Stimulated activated CD8-positive, alpha-beta memory T cell treated with anti-CD3 and anti-CD28 coated beads, Interleukin-12 subunit alpha, Interleukin-12 subunit beta, amount 100 ng/mL, for 24 hours (primary cell): ENCODE results near the gene ANKHD1.

Experiments
- DNase-seq: peaks from one replicate; pipeline ENCODE4 v3.0.0-alpha.2; 2020; ENCODE audit errors: extremely low read depth

ANKHD1 gene, protein sequence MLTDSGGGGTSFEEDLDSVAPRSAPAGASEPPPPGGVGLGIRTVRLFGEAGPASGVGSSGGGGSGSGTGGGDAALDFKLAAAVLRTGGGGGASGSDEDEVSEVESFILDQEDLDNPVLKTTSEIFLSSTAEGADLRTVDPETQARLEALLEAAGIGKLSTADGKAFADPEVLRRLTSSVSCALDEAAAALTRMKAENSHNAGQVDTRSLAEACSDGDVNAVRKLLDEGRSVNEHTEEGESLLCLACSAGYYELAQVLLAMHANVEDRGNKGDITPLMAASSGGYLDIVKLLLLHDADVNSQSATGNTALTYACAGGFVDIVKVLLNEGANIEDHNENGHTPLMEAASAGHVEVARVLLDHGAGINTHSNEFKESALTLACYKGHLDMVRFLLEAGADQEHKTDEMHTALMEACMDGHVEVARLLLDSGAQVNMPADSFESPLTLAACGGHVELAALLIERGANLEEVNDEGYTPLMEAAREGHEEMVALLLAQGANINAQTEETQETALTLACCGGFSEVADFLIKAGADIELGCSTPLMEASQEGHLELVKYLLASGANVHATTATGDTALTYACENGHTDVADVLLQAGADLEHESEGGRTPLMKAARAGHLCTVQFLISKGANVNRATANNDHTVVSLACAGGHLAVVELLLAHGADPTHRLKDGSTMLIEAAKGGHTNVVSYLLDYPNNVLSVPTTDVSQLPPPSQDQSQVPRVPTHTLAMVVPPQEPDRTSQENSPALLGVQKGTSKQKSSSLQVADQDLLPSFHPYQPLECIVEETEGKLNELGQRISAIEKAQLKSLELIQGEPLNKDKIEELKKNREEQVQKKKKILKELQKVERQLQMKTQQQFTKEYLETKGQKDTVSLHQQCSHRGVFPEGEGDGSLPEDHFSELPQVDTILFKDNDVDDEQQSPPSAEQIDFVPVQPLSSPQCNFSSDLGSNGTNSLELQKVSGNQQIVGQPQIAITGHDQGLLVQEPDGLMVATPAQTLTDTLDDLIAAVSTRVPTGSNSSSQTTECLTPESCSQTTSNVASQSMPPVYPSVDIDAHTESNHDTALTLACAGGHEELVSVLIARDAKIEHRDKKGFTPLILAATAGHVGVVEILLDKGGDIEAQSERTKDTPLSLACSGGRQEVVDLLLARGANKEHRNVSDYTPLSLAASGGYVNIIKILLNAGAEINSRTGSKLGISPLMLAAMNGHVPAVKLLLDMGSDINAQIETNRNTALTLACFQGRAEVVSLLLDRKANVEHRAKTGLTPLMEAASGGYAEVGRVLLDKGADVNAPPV (N-terminal part only)

DNA sequence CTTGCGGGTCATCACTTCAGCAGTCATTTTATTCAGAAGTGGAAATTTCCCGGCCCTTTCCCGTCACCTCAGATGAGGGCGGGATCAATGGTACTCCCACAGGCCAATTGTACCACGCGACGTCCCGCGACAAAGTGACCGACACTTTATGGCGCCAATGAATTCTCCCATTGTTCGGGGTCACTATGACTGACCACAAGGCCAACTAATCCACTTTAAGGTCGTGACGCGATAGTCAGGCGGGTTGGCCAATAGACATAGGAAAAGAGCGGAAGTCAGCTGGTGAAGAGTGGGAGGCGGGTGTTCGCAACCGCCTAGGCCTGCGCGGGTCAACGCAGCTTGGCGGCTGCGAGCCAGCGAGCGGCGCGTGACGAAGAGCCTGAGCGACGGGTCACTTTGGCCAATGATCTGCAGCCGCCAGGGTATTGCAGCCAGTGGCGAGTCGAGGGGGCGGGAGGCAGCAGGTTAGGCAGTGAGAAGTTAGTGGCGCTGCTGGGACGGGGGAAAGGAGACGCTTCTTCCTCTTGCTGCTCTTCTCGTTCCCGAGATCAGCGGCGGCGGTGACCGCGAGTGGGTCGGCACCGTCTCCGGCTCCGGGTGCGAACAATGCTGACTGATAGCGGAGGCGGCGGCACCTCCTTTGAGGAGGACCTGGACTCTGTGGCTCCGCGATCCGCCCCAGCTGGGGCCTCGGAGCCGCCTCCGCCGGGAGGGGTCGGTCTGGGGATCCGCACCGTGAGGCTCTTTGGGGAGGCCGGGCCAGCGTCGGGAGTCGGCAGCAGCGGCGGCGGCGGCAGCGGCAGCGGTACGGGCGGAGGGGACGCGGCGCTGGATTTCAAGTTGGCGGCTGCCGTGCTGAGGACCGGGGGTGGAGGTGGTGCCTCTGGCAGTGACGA is at the start of gene ANKHD1:
ANKHD1 (plus strand) TSS at position 472 of the 896 bp plus-strand sequence; CDS start at position 607, 135 bp downstream.
- DNase-seq, result peak; percentile 89

DNA sequence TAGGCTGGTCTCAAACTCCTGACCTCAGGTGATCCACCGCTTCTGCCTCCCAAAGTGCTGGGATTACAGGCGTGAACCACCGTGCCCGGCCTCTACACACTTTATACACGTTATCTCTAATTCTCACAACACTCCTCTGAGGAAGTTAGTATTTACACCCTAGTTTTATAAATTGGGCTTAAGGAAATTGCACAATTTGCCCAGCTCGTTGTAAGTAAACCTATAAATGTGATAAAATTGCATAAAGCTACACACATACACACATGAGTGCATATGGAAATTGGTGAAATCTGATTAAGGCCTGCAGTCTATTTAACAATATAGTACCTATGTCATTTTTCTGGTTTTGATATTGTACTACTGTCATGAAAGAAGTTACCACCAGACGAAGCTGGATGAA is 46.1 kb upstream of the ANKHD1 start:
- DNase-seq, result no peak

DNA sequence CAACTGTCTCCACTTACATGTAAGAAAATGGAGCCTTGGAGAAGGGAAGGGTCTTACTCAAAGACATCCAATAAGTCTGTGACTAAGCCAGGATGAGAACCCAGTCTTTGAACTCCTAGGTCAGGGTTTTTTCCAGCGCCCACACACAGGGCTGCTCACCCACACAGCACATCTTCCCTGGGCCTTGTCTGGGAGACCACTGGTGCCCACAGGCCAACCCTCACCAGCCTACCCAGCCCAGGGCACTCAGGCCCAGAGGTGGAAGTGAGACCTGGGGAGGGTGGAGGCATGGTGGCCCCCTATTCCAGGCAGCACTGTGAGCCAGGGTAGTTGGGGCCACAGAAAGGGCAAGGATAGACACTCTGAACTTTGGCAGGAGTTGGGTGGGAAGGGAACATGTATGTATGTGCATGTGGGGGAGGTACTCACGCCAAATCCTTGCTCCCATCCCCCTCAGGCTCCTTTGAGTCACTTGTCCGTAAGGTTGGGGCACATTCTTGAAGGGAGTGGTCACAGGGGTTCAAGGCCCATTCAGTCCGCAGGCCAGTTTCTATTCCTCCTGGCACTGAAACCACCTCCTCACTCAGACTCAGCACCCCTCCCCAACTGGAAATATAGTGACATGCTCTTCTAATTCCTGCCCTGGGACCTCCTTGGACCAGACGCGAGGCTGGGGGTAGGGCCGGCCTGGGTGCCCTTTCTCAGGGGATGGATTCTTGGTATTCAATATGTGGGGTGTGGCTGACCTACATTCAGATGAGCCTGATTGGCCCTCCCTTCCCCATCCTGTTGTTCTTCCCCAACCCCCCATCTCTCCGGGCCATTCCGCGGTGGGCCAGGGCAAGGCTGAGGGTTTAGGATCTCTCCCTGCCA is 44.5 kb upstream of the ANKHD1 start:
- DNase-seq, result no peak

DNA sequence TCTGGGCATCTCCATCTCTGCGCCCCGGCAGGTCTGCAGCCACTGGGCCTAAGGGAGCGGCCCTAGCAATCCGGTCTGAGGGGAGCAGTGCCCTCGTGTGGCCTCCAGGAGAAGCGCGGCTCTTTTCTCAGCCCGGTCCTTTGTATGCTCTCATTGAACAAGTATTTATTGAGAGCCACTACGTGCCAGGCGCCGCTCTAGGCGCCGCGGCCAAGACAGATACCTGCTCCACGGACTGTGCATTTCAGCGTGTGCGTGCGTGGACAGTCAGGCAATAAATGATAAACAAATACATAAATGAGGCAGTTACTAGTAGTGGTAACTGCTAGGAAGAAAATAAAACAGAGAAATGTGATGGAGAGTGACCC is 43.9 kb upstream of the ANKHD1 start:
- no peak for DNase-seq

DNA sequence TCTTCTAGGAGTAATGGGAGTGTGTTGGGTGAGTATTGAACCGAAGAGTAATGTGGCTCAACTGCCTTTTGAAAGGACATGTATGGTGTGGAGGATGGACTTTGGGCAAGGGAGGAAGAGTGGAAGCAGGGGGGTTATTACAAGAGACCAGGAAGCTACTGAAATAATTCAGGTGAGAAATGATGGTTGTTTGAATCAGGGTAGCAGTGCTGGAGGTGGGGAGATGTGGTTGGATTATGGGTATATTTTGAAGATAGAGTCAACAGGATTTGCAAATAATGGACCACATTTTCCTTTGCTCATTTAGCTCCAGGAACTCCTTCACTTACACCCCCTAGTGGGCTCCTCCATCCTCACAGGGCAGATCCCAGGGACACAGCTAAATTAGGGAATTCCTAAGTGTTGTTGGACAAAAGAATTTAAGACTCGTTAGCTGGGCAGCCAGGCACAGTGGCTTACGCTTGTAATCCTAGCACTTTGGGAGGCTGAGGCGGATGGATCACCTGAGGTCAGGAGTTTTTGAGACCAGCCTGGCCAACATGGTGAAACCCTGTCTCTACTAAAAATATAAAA is 42.8 kb upstream of the ANKHD1 start:
- DNase-seq, result no peak

DNA sequence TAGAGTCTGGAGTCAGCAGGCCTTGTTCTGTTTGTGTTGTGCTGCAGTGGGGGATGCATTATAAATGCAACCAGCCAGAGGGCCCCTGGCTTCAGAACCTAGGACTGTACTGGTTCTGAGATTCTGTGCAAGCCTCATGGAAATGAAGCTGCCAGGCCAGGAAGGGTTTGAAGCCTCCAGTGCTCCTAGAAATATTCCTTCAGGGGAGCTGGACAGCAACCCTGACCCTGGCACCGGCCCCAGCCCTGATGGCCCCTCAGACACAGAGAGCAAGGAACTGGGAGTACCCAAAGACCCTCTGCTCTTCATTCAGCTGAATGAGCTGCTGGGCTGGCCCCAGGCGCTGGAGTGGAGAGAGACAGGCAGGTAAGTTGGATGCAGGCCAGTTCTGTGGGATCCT is 41.5 kb upstream of the ANKHD1 start, which contains the start of gene SLC4A9:
SLC4A9 (plus strand) TSS at position 94 of the 400 bp plus-strand sequence; CDS start at position 137, 43 bp downstream.
- DNase-seq, result no peak

DNA sequence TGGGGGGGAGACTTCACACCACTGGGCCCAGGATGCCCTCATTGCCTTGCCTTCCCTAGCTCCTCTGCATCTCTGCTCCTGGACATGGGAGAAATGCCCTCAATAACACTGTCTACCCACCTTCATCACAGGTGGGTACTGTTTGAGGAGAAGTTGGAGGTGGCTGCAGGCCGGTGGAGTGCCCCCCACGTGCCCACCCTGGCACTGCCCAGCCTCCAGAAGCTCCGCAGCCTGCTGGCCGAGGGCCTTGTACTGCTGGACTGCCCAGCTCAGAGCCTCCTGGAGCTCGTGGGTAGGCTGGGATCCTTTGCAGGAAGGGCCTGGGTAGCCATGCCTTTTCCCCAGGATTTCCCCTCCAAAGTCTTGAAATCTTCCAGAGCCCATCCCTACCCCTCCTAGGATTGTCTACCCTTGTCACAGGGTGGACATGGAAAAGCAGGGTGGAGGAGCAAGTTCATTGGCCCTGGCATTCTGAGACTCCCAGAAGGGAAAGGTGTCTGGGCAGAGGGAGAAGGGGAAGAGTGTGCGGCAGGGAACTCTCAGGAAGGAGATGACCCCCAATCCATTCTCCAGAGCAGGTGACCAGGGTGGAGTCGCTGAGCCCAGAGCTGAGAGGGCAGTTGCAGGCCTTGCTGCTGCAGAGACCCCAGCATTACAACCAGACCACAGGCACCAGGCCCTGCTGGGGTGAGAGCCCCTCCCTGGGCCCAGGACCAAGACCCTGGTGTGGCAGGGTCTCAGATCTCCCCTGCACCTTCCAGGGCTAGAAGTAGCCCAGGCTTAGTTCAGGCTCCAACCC is 40.8 kb upstream of the ANKHD1 start:
- DNase-seq, result no peak

DNA sequence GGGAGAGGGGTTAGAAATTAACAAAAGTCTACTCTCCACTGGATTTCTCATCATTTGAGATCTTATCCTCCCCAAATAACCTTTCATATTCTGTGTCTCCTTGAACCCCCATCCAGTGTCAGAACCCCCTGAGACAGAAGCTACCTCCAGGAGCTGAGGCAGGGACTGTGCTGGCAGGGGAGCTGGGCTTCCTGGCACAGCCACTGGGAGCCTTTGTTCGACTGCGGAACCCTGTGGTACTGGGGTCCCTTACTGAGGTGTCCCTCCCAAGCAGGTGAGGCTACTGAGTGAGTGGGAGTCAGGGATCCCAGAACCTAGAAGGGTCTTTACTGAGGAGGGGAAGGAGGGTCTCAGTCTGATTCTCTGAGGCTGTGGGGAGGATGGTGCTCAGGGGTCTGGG is 39.7 kb upstream of the ANKHD1 start:
- DNase-seq, result no peak

DNA sequence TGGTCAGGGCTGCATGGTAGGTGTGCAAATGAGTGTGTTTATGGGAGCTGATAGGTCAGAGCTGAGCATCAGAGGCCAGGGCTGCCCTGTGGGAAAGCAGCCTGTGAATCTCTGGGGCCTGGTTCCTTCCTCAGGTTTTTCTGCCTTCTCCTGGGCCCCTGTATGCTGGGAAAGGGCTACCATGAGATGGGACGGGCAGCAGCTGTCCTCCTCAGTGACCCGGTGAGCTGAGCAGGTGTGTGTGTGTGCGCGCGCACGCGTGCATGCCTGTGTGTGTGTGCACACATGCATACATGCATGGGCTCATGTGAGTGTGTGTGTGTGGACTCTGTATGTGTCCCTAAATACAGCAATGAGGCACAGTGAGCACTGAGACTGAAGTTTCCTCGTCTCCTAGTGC is 39.3 kb upstream of the ANKHD1 start:
- DNase-seq, result no peak

DNA sequence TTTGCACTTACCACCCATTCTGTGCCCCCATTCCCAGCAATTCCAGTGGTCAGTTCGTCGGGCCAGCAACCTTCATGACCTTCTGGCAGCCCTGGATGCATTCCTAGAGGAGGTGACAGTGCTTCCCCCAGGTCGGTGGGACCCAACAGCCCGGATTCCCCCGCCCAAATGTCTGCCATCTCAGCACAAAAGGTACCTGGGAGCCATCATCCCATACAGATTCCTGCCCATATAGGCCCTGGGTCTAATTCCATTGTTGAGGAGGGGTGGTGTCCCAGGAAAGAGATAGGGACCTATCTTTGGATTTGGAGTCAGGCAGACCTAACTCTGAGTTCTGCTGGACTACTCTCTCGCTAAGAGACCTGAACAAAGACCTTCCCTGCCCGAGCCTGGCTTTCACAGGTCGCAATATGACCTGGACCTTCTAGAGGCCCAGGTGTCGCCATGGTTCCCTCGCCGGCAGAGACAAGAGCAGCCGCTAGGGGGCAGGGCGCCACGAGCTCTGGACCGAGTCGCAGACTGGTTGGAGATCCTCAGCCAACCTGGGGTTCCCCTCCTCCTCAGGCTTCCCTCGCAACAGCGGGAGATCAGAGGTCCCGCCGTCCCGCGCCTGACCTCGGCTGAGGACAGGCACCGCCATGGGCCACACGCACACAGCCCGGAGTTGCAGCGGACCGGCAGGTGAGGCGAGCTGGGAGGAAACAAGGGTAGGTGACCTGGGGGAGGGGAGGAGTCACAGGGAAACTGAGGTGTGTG is 38.6 kb upstream of the ANKHD1 start:
- DNase-seq, result peak; percentile 59

DNA sequence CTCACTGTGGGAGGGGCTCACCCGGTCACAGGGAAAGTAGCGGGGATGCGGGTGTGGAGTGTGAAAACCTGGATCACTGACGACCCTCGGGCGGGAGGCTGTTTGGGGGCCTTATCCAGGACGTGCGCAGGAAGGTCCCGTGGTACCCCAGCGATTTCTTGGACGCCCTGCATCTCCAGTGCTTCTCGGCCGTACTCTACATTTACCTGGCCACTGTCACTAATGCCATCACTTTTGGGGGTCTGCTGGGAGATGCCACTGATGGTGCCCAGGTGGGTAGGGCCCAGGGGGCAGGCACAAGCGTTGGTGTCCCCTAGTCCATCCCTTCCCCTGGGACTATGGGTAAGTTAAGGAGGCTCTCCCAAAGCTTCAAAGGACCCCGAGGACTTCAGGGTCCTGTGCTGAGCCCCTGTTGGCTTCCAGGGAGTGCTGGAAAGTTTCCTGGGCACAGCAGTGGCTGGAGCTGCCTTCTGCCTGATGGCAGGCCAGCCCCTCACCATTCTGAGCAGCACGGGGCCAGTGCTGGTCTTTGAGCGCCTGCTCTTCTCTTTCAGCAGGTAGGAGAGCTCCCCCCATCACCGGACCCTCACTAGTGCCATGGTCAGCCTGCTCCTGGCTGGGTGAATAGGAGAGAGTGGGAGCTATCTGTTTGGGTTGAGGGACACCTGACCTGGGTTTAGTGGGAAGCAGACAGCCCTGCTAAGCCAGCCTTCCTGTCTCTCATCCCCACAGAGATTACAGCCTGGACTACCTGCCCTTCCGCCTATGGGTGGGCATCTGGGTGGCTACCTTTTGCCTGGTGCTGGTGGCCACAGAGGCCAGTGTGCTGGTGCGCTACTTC is 37.8 kb upstream of the ANKHD1 start:
- DNase-seq, result no peak

DNA sequence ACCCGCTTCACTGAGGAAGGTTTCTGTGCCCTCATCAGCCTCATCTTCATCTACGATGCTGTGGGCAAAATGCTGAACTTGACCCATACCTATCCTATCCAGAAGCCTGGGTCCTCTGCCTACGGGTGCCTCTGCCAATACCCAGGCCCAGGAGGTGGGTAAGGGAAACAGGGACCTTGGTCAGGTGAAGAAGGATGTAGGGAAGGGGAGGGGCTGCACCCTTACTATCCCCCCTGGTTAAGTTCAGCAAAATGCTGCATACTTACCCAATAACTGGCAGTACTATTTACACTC is 37.2 kb upstream of the ANKHD1 start:
- no peak for DNase-seq

DNA sequence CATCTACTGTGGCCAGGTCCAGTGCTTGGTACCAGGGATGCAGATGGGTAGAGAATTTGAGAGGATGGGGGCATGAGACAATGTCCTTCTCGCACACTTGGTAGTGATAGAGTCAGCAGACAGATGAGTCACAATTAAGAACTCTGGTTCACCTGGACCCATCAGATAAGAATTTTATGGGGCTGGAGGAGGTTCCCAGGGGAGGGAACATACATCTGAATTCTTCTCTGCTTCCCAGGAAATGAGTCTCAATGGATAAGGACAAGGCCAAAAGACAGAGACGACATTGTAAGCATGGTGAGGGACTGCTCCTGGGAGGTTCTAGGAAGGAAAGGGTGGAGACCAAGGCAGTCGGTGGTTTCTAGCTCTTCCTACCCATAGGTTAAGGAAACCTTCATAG is 36.4 kb upstream of the ANKHD1 start:
- no peak for DNase-seq

DNA sequence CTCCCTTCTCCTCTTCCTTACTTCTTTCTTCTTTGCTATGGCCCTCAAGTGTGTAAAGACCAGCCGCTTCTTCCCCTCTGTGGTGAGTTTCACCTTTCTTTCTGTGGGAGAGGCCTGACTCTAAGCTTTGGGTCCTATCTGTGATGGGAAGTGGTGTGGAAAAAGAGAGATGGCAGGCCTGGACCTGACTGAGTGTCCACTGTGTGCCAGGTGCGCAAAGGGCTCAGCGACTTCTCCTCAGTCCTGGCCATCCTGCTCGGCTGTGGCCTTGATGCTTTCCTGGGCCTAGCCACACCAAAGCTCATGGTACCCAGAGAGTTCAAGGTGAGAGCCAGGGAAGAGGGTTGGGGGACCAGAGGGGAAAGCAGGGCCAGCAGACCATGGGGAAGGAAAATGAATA is 35.7 kb upstream of the ANKHD1 start:
- no peak for DNase-seq

DNA sequence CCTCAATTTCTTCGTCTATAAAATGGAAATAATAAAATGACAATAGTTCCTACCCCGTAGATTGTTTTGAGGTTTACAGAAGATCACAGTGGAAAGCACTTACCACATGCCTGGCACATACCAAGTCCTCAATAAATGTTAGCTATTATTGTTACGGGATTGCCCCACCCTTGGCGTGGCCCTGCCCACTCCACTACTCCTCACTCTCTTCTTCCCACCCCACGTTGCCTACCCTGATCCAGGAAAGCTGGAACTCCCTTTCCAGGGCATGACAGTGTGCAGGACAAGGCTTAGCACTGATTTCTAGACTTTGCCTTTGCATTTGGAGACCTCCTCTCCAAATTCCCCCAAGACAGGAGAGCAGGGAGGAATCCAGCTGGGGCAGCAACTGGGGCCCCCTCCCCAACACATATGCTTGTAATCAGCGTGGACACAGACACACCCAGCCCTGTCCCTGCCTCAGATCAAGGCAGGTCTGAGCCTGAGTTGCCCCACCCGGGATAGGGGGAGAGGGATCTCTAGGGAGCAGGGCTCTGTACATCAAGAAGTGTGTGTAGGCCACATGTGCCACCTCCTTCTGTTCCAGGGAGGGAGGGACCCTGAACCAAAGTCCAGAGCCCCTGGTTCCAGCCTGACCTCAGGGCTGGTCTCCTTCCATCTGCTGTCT is 34.9 kb upstream of the ANKHD1 start:
- no peak for DNase-seq

DNA sequence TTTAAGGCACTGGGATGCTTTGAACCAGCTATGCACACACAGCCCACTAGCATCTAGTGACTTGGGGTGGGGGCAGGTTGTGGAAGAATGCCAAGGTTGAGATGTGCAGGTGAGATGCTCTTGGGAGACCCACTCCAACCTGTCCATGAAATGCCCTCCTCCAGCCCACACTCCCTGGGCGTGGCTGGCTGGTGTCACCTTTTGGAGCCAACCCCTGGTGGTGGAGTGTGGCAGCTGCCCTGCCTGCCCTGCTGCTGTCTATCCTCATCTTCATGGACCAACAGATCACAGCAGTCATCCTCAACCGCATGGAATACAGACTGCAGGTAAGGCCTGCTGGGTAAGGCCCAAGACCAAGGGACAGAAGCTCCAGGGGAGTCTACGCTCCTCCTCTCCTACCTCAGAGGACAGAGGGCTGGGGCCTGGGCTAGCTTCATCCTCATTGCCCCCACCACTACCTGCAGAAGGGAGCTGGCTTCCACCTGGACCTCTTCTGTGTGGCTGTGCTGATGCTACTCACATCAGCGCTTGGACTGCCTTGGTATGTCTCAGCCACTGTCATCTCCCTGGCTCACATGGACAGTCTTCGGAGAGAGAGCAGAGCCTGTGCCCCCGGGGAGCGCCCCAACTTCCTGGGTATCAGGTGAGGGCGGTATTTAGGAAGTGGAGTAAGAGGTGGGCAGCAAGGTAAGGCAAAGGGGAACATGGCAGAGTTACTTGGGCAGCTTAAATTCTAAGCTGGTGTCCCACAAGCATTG is 34.2 kb upstream of the ANKHD1 start:
- no peak for DNase-seq
